Stimulated activated CD4-positive, alpha-beta T cell treated with anti-CD3 and anti-CD28 coated beads, Interleukin-15, amount 100 ng/mL, for 48 hours (primary cell): ENCODE data around the gene CCDC15.
A peak's percentile ranks its signal among the peaks of the same experiment; 100 is the strongest.

Experiments used
- DNase-seq, 2 donors: peaks; one replicate each; pipeline ENCODE4 v3.0.0-alpha.2; 2020; ENCODE audit warnings: low read depth in 2 of 2

Gene CCDC15

GRCh38 chr11:124953753-124954589, at the start of gene CCDC15:
CCDC15 (plus strand) TSS chr11:124954202; CDS start chr11:124954733, 531 bp downstream.
- peak; percentile 91 to 93 for DNase-seq

GRCh38 chr11:124915541-124916369, 38.2 kb upstream of the CCDC15 start:
- DNase-seq, result no peak

- DNase-seq, result no peak
Observed at GRCh38 chr11:124916370-124916710, 37.7 kb upstream of the CCDC15 start.

GRCh38 chr11:124917115-124917637, 36.8 kb upstream of the CCDC15 start:
- DNase-seq, result no peak

- no peak for DNase-seq
Observed at GRCh38 chr11:124918950-124919349, 35.1 kb upstream of the CCDC15 start, which contains the start of gene HEPN1. HEPN1 (plus strand) TSS chr11:124919250.

GRCh38 chr11:124919898-124920297, 34.1 kb upstream of the CCDC15 start:
- no peak for DNase-seq

- no peak for DNase-seq
Observed at GRCh38 chr11:124920356-124920755, 33.6 kb upstream of the CCDC15 start.

GRCh38 chr11:124920870-124921609, 33.0 kb upstream of the CCDC15 start:
- peak; percentile 61 for DNase-seq

- no peak for DNase-seq
Observed at GRCh38 chr11:124922831-124923230, 31.2 kb upstream of the CCDC15 start.

- no peak for DNase-seq
Observed at GRCh38 chr11:124923296-124923695, 30.7 kb upstream of the CCDC15 start.

GRCh38 chr11:124928942-124929665, 24.9 kb upstream of the CCDC15 start:
- DNase-seq, result no peak

GRCh38 chr11:124930799-124931198, 23.2 kb upstream of the CCDC15 start:
- no peak for DNase-seq

- no peak for DNase-seq
Observed at GRCh38 chr11:124934862-124935547, 19.0 kb upstream of the CCDC15 start.

- DNase-seq, result no peak
Observed at GRCh38 chr11:124935548-124936514, 18.2 kb upstream of the CCDC15 start, which contains the start of gene HEPACAM. HEPACAM (minus strand) TSS chr11:124936047; CDS start chr11:124936006, 41 bp downstream.

GRCh38 chr11:124937336-124937935, 16.6 kb upstream of the CCDC15 start:
- no peak for DNase-seq

- DNase-seq, result no peak
Observed at GRCh38 chr11:124938206-124938765, 15.7 kb upstream of the CCDC15 start.

GRCh38 chr11:124938970-124939369, 15.0 kb upstream of the CCDC15 start:
- DNase-seq, result no peak

- DNase-seq, result no peak
Observed at GRCh38 chr11:124941703-124942102, 12.3 kb upstream of the CCDC15 start.
